ENCODE measurements around the gene ALDH3A2.
"Not testable (repeated sequence)": the region's sequence is repeated elsewhere in the genome, so short reads cannot be mapped to it uniquely, and the experiment has no call there.

The ALDH3A2 gene

GRCh38 chr17:19684909-19685580 is 36.5 kb downstream of the ALDH3A2 start:
- H3K9me3 Mint-ChIP-seq, H3K4me3 Mint-ChIP-seq, H3K27ac Mint-ChIP-seq, H3K4me1 Mint-ChIP-seq, H3K36me3 Mint-ChIP-seq, H3K27me3 Mint-ChIP-seq: not testable (repeated sequence)

GRCh38 chr17:19686400-19687090 is 38.0 kb downstream of the ALDH3A2 start:
- no peaks in the 10 kb centered on the region for H3K27me3 Mint-ChIP-seq
- H3K9me3 Mint-ChIP-seq: no peaks in the 10 kb centered on the region

GRCh38 chr17:19702217-19702641 is 53.7 kb downstream of the ALDH3A2 start:
- no peak overlapping the region for H3K27ac Mint-ChIP-seq

More at GRCh38 chr17:19686400-19687090, 38.0 kb downstream of the ALDH3A2 start:
- Mint-ChIP-seq H3K4me1 (no peaks in the 10 kb centered on the region), H3K27ac (no peak overlapping the region), H3K36me3 (peaks cover 5% of the 10 kb centered on the region), H3K4me3 (no peak overlapping the region)

GRCh38 chr17:19703106-19703827 is 54.7 kb downstream of the ALDH3A2 start:
- Mint-ChIP-seq H3K4me3 (no peak overlapping the region), H3K36me3 (no peaks in the 10 kb centered on the region), H3K27me3 (no peaks in the 10 kb centered on the region), H3K9me3 (no peaks in the 10 kb centered on the region), H3K4me1 (no peaks in the 10 kb centered on the region), H3K27ac (no peak overlapping the region)

More at GRCh38 chr17:19702217-19702641, 53.7 kb downstream of the ALDH3A2 start:
- Mint-ChIP-seq H3K27me3 (no peaks in the 10 kb centered on the region), H3K4me1 (no peaks in the 10 kb centered on the region), H3K36me3 (no peaks in the 10 kb centered on the region), H3K9me3 (no peaks in the 10 kb centered on the region), H3K4me3 (no peak overlapping the region)

- no peaks in the 10 kb centered on the region for H3K27me3 Mint-ChIP-seq
- no peak overlapping the region for H3K4me3 Mint-ChIP-seq
- no peaks in the 10 kb centered on the region for H3K36me3 Mint-ChIP-seq
- H3K27ac Mint-ChIP-seq: no peak overlapping the region
- H3K4me1 Mint-ChIP-seq: no peaks in the 10 kb centered on the region
- no peaks in the 10 kb centered on the region for H3K9me3 Mint-ChIP-seq
Measured at GRCh38 chr17:19703828-19704613, 55.5 kb downstream of the ALDH3A2 start.

- H3K27ac Mint-ChIP-seq: no peak overlapping the region
- H3K9me3 Mint-ChIP-seq: no peaks in the 10 kb centered on the region
- H3K27me3 Mint-ChIP-seq: no peaks in the 10 kb centered on the region
- H3K36me3 Mint-ChIP-seq: no peaks in the 10 kb centered on the region
- H3K4me3 Mint-ChIP-seq: no peak overlapping the region
- H3K4me1 Mint-ChIP-seq: no peaks in the 10 kb centered on the region
Measured at GRCh38 chr17:19705201-19705600, 56.6 kb downstream of the ALDH3A2 start.

GRCh38 chr17:19705771-19706770 is 57.5 kb downstream of the ALDH3A2 start:
- no peak overlapping the region for H3K27ac Mint-ChIP-seq
- no peaks in the 10 kb centered on the region for H3K27me3 Mint-ChIP-seq
- H3K4me1 Mint-ChIP-seq: no peaks in the 10 kb centered on the region
- H3K36me3 Mint-ChIP-seq: no peaks in the 10 kb centered on the region
- no peaks in the 10 kb centered on the region for H3K9me3 Mint-ChIP-seq
- H3K4me3 Mint-ChIP-seq: no peak overlapping the region

GRCh38 chr17:19706791-19707727 is 58.5 kb downstream of the ALDH3A2 start:
- H3K4me1 Mint-ChIP-seq: no peaks in the 10 kb centered on the region
- no peaks in the 10 kb centered on the region for H3K9me3 Mint-ChIP-seq
- H3K27me3 Mint-ChIP-seq: no peaks in the 10 kb centered on the region
- no peaks in the 10 kb centered on the region for H3K36me3 Mint-ChIP-seq
- no peak overlapping the region for H3K4me3 Mint-ChIP-seq
- no peak overlapping the region for H3K27ac Mint-ChIP-seq

- no peaks in the 10 kb centered on the region for H3K4me1 Mint-ChIP-seq
- no peaks in the 10 kb centered on the region for H3K9me3 Mint-ChIP-seq
- no peak overlapping the region for H3K27ac Mint-ChIP-seq
- no peaks in the 10 kb centered on the region for H3K27me3 Mint-ChIP-seq
- no peaks in the 10 kb centered on the region for H3K36me3 Mint-ChIP-seq
- no peak overlapping the region for H3K4me3 Mint-ChIP-seq
Measured at GRCh38 chr17:19707728-19708221, 59.2 kb downstream of the ALDH3A2 start.

GRCh38 chr17:19708431-19709175 is 60.1 kb downstream of the ALDH3A2 start:
- Mint-ChIP-seq H3K27me3 (no peaks in the 10 kb centered on the region), H3K36me3 (no peaks in the 10 kb centered on the region), H3K27ac (no peak overlapping the region), H3K4me3 (no peak overlapping the region), H3K9me3 (no peaks in the 10 kb centered on the region), H3K4me1 (no peaks in the 10 kb centered on the region)

GRCh38 chr17:19709841-19710240 is 61.3 kb downstream of the ALDH3A2 start:
- Mint-ChIP-seq H3K27ac (no peak overlapping the region), H3K4me1 (no peaks in the 10 kb centered on the region), H3K36me3 (no peaks in the 10 kb centered on the region), H3K4me3 (no peak overlapping the region), H3K9me3 (no peaks in the 10 kb centered on the region), H3K27me3 (no peaks in the 10 kb centered on the region)

GRCh38 chr17:19712436-19713004 is 64.0 kb downstream of the ALDH3A2 start:
- Mint-ChIP-seq H3K27ac (no peak overlapping the region), H3K4me1 (no peaks in the 10 kb centered on the region), H3K9me3 (no peaks in the 10 kb centered on the region), H3K36me3 (no peaks in the 10 kb centered on the region), H3K4me3 (no peak overlapping the region), H3K27me3 (no peaks in the 10 kb centered on the region)

GRCh38 chr17:19713462-19713861 is 64.9 kb downstream of the ALDH3A2 start:
- H3K27me3 Mint-ChIP-seq: no peaks in the 10 kb centered on the region
- no peaks in the 10 kb centered on the region for H3K36me3 Mint-ChIP-seq
- no peak overlapping the region for H3K4me3 Mint-ChIP-seq
- no peaks in the 10 kb centered on the region for H3K4me1 Mint-ChIP-seq
- H3K27ac Mint-ChIP-seq: no peak overlapping the region
- no peaks in the 10 kb centered on the region for H3K9me3 Mint-ChIP-seq
